HEK293 (cell line): ENCODE data around the gene LRP1B.

Experiments
- CTCF ChIA-PET: fragments of 350-600 bp; formaldehyde crosslinking; extraction: SDS; loops from one replicate; lab custom pipeline; 2021; ENCODE audit warnings: antibody characterized with exemption; lab: Yijun Ruan, JAX
- POLR2A ChIA-PET: fragments of 300-600 bp; formaldehyde crosslinking; extraction: SDS; loops from one replicate; lab custom pipeline; 2020; ENCODE audit warnings: antibody characterized with exemption, inconsistent platforms; lab: Yijun Ruan, JAX
- H3K27ac ChIP-seq: fragments of 200-500 bp; sonication (Bioruptor generic); 2 replicates; pipeline ENCODE4 v1.5.1; 2014; ENCODE audit warnings: low read depth, low read length, control low read depth, inconsistent platforms; ENCODE audit errors: extremely low read depth
- H3K36me3 ChIP-seq, 2 experiments: fragments of 200-500 bp in 1 of 2; sonication (Bioruptor generic) in 1 of 2; 1 replicate in 1 of 2; 2 replicates in 1 of 2; pipeline ENCODE4 v1.5.1; 2014 to 2017; ENCODE audit warnings: inconsistent platforms in 2 of 2, low read length in 2 of 2; ENCODE audit not compliant: control insufficient read depth in 2 of 2, insufficient read depth in 1 of 2
- H3K4me1 ChIP-seq: fragments of 200-500 bp; sonication (Bioruptor generic); 2 replicates; pipeline ENCODE4 v1.5.1; 2014; ENCODE audit warnings: mild to moderate bottlenecking, low read length, inconsistent platforms; ENCODE audit not compliant: control insufficient read depth, insufficient read depth
- H3K4me3 ChIP-seq: 2 replicates; pipeline ENCODE4 v1.5.1; 2011; ENCODE audit warnings: low read depth, mild to moderate bottlenecking, control low read depth, low read length, moderate library complexity
- H3K9me3 ChIP-seq: fragments of 200-500 bp; sonication (Bioruptor generic); 2 replicates; pipeline ENCODE4 v1.5.1; 2014; ENCODE audit warnings: low read depth, low read length, inconsistent platforms; ENCODE audit not compliant: control insufficient read depth, insufficient read depth
- GLIS1 ChIP-seq: fragments of 450-650 bp; formaldehyde crosslinking; IDR thresholded peaks from 2 replicates; pipeline ENCODE4 v1.5.1; 2016; ENCODE audit warnings: missing biosample characterization, missing genetic modification characterization
- SALL2 ChIP-seq: fragments of 450-650 bp; formaldehyde crosslinking; IDR thresholded peaks from 2 replicates; pipeline ENCODE4 v1.5.0; 2017; ENCODE audit warnings: missing biosample characterization, mild to moderate bottlenecking, missing genetic modification characterization, borderline replicate concordance
- SCRT2 ChIP-seq: fragments of 450-650 bp; formaldehyde crosslinking; IDR thresholded peaks from 2 replicates; pipeline ENCODE4 v1.5.1; 2016; ENCODE audit warnings: missing biosample characterization, missing genetic modification characterization
- ZBTB21 ChIP-seq: fragments of 450-650 bp; formaldehyde crosslinking; IDR thresholded peaks from 2 replicates; pipeline ENCODE4 v1.5.1; 2017; ENCODE audit warnings: missing biosample characterization, missing genetic modification characterization
- ZBTB7A ChIP-seq: fragments of 450-650 bp; formaldehyde crosslinking; IDR thresholded peaks from 2 replicates; pipeline ENCODE4 v1.5.1; 2016; ENCODE audit warnings: low read depth, missing biosample characterization, missing genetic modification characterization
- ZNF114 ChIP-seq: fragments of 450-650 bp; formaldehyde crosslinking; IDR thresholded peaks from 2 replicates; pipeline ENCODE4 v1.5.0; 2017; ENCODE audit warnings: missing biosample characterization, missing genetic modification characterization
- ZNF132 ChIP-seq: fragments of 450-650 bp; formaldehyde crosslinking; IDR thresholded peaks from 2 replicates; pipeline ENCODE4 v1.5.1; 2017; ENCODE audit warnings: missing biosample characterization, missing genetic modification characterization, borderline replicate concordance
- ZNF146 ChIP-seq: fragments of 450-650 bp; formaldehyde crosslinking; IDR thresholded peaks from 2 replicates; pipeline ENCODE4 v1.5.1; 2016; ENCODE audit warnings: missing biosample characterization, missing genetic modification characterization
- ZNF148 ChIP-seq: fragments of 450-650 bp; formaldehyde crosslinking; IDR thresholded peaks from 2 replicates; pipeline ENCODE4 v1.5.0; 2017; ENCODE audit warnings: missing biosample characterization, missing genetic modification characterization, borderline replicate concordance
- ZNF157 ChIP-seq: fragments of 450-650 bp; formaldehyde crosslinking; IDR thresholded peaks from 2 replicates; pipeline ENCODE4 v1.5.1; 2016; ENCODE audit warnings: missing biosample characterization, missing genetic modification characterization
- ZNF248 ChIP-seq: fragments of 450-650 bp; formaldehyde crosslinking; IDR thresholded peaks from 2 replicates; pipeline ENCODE4 v1.5.1; 2017; ENCODE audit warnings: missing biosample characterization, missing genetic modification characterization
- ZNF335 ChIP-seq: fragments of 450-650 bp; formaldehyde crosslinking; conservative IDR thresholded peaks from 2 replicates; pipeline ENCODE4 v1.5.1; 2016; ENCODE audit warnings: missing biosample characterization, missing genetic modification characterization
- ZNF555 ChIP-seq: fragments of 450-650 bp; formaldehyde crosslinking; conservative IDR thresholded peaks from 2 replicates; pipeline ENCODE4 v1.5.1; 2017; ENCODE audit warnings: missing biosample characterization, mild to moderate bottlenecking, missing genetic modification characterization, inconsistent platforms
- ZNF558 ChIP-seq: fragments of 450-650 bp; formaldehyde crosslinking; IDR thresholded peaks from 2 replicates; pipeline ENCODE4 v1.5.1; 2016; ENCODE audit warnings: missing biosample characterization, missing genetic modification characterization
- ZNF571 ChIP-seq: fragments of 450-650 bp; formaldehyde crosslinking; IDR thresholded peaks from 2 replicates; pipeline ENCODE4 v1.5.0; 2017; ENCODE audit warnings: missing biosample characterization, missing genetic modification characterization
- ZNF692 ChIP-seq: fragments of 450-650 bp; formaldehyde crosslinking; IDR thresholded peaks from 2 replicates; pipeline ENCODE4 v1.5.1; 2016; ENCODE audit warnings: missing biosample characterization, missing genetic modification characterization
- ZNF777 ChIP-seq: fragments of 450-650 bp; formaldehyde crosslinking; IDR thresholded peaks from 2 replicates; pipeline ENCODE4 v1.5.1; 2017; ENCODE audit warnings: missing biosample characterization, missing genetic modification characterization, borderline replicate concordance
- ZNF785 ChIP-seq: fragments of 450-650 bp; formaldehyde crosslinking; IDR thresholded peaks from 2 replicates; pipeline ENCODE4 v1.5.1; 2016; ENCODE audit warnings: missing biosample characterization, missing genetic modification characterization
- TF ChIP-seq, protein P1 (sequence below): fragments of 450-650 bp; formaldehyde crosslinking; IDR thresholded peaks from 2 replicates; pipeline ENCODE4 v1.5.1; 2016; ENCODE audit warnings: missing biosample characterization, missing genetic modification characterization, borderline replicate concordance
- TF ChIP-seq, protein P2 (sequence below): fragments of 450-650 bp; formaldehyde crosslinking; IDR thresholded peaks from 2 replicates; pipeline ENCODE4 v1.5.1; 2016; ENCODE audit warnings: missing biosample characterization, missing genetic modification characterization
- TF ChIP-seq, protein P3 (sequence below): fragments of 450-650 bp; formaldehyde crosslinking; IDR thresholded peaks from 2 replicates; pipeline ENCODE4 v1.5.1; 2016; ENCODE audit warnings: missing biosample characterization, missing genetic modification characterization
- TF ChIP-seq, protein P4 (sequence below): fragments of 450-650 bp; formaldehyde crosslinking; IDR thresholded peaks from 2 replicates; pipeline ENCODE4 v1.5.1; 2016; ENCODE audit warnings: missing biosample characterization, missing genetic modification characterization

Gene LRP1B

GRCh38 chr2:140269000-140269399 is 1861.8 kb downstream of the LRP1B start:
- Histone ChIP-seq H3K4me3 (no peak overlapping the region), H3K9me3 (no peaks in the 10 kb centered on the region), H3K4me1 (no peaks in the 10 kb centered on the region), H3K27ac (no peak overlapping the region), H3K36me3 (no peaks in the 10 kb centered on the region)
- POLR2A ChIA-PET, result no interaction called here
- CTCF ChIA-PET, result no interaction called here
- no peak for TF ChIP-seq ZBTB21
- TF ChIP-seq ZNF692 (tag by site-specific recombination), result no peak
- TF ChIP-seq ZNF248 (tag by site-specific recombination), result no peak
- no peak for TF ChIP-seq ZNF157
- no peak for TF ChIP-seq GLIS1 (tag by site-specific recombination)
- TF ChIP-seq ZNF146 (tag by site-specific recombination), result no peak
- TF ChIP-seq, protein P1, sequence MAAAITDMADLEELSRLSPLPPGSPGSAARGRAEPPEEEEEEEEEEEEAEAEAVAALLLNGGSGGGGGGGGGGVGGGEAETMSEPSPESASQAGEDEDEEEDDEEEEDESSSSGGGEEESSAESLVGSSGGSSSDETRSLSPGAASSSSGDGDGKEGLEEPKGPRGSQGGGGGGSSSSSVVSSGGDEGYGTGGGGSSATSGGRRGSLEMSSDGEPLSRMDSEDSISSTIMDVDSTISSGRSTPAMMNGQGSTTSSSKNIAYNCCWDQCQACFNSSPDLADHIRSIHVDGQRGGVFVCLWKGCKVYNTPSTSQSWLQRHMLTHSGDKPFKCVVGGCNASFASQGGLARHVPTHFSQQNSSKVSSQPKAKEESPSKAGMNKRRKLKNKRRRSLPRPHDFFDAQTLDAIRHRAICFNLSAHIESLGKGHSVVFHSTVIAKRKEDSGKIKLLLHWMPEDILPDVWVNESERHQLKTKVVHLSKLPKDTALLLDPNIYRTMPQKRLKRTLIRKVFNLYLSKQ, result no peak
- no peak for TF ChIP-seq ZNF114 (tag by site-specific recombination)
- no peak for TF ChIP-seq SALL2 (tag by site-specific recombination)
- TF ChIP-seq SCRT2 (tag by site-specific recombination), result no peak
- no peak for TF ChIP-seq ZNF571
- TF ChIP-seq ZNF558 (tag by site-specific recombination), result no peak
- TF ChIP-seq, protein P2, sequence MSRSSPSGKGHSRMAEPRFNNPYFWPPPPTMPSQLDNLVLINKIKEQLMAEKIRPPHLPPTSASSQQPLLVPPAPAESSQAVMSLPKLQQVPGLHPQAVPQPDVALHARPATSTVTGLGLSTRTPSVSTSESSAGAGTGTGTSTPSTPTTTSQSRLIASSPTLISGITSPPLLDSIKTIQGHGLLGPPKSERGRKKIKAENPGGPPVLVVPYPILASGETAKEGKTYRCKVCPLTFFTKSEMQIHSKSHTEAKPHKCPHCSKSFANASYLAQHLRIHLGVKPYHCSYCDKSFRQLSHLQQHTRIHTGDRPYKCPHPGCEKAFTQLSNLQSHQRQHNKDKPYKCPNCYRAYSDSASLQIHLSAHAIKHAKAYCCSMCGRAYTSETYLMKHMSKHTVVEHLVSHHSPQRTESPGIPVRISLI (tag by site-specific recombination), result no peak

DNA sequence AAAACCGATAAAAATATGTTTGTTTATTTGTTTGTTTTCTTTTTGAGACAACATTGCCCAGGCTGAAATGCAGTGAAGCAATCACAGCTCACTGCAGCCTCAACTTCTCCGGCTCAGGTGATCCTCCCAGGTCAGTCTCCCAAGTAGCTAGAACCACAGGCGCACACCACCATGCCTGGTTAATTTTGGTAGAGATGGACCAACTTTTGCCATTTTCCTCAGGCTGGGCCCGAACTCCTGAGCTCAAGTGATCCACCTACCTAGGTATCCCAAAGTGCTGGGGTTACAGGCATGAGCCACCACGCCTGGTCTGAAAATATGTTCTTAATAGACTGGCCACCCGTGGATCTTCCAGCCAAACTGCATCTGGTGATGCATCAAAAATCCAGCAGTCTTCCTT is 1867.9 kb downstream of the LRP1B start:
- no peaks in the 10 kb centered on the region for H3K9me3 ChIP-seq
- CTCF ChIA-PET, result interaction anchor here (0.6 kb wide), 1 partner anchor 1070 kb away, joined by 3 read pairs; no protein-coding TSS in a partner anchor
- H3K27ac ChIP-seq, result no peak overlapping the region
- no peaks in the 10 kb centered on the region for H3K4me1 ChIP-seq
- POLR2A ChIA-PET, result no interaction called here
- H3K36me3 ChIP-seq, result no peaks in the 10 kb centered on the region
- H3K4me3 ChIP-seq, result no peak overlapping the region
- no peak for TF ChIP-seq ZNF335 (tag by site-specific recombination)
- TF ChIP-seq, protein P3, sequence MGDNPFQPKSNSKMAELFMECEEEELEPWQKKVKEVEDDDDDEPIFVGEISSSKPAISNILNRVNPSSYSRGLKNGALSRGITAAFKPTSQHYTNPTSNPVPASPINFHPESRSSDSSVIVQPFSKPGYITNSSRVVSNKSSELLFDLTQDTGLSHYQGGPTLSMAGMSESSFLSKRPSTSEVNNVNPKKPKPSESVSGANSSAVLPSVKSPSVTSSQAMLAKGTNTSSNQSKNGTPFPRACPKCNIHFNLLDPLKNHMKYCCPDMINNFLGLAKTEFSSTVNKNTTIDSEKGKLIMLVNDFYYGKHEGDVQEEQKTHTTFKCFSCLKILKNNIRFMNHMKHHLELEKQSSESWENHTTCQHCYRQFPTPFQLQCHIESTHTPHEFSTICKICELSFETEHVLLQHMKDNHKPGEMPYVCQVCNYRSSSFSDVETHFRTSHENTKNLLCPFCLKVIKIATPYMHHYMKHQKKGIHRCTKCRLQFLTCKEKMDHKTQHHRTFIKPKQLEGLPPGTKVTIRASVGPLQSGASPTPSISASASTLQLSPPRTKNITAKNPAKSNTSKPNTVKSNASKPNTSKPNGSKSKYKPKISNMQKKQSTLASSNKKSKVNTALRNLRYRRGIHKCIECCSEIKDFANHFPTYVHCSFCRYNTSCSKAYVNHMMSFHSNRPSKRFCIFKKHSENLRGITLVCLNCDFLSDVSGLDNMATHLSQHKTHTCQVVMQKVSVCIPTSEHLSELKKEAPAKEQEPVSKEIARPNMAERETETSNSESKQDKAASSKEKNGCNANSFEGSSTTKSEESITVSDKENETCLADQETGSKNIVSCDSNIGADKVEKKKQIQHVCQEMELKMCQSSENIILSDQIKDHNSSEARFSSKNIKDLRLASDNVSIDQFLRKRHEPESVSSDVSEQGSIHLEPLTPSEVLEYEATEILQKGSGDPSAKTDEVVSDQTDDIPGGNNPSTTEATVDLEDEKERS (tag by site-specific recombination), result no peak
- no peak for TF ChIP-seq ZNF785 (tag by site-specific recombination)
- TF ChIP-seq ZNF777, result no peak
- TF ChIP-seq ZNF132 (tag by site-specific recombination), result no peak
- TF ChIP-seq, protein P4, sequence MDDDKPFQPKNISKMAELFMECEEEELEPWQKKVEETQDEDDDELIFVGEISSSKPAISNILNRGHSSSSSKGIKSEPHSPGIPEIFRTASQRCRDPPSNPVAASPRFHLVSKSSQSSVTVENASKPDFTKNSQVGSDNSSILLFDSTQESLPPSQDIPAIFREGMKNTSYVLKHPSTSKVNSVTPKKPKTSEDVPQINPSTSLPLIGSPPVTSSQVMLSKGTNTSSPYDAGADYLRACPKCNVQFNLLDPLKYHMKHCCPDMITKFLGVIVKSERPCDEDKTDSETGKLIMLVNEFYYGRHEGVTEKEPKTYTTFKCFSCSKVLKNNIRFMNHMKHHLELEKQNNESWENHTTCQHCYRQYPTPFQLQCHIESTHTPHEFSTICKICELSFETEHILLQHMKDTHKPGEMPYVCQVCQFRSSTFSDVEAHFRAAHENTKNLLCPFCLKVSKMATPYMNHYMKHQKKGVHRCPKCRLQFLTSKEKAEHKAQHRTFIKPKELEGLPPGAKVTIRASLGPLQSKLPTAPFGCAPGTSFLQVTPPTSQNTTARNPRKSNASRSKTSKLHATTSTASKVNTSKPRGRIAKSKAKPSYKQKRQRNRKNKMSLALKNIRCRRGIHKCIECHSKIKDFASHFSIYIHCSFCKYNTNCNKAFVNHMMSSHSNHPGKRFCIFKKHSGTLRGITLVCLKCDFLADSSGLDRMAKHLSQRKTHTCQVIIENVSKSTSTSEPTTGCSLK (tag by site-specific recombination), result no peak
- no peak for TF ChIP-seq ZNF157
- TF ChIP-seq ZNF555 (tag by site-specific recombination), result no peak
- TF ChIP-seq ZBTB7A, result no peak
- no peak for TF ChIP-seq ZNF148 (tag by site-specific recombination)
